Measurements from ENCODE around the gene CSNK2A3.

Gene CSNK2A3

GRCh38 chr11:11309906-11310305, 43.1 kb downstream of the CSNK2A3 start:
- TF ChIP-seq CTCF (IDR thresholded peaks at IDR 0.05; ENCODE audit: low read depth, low read length) = no peak
- no peak overlapping the region for H3K4me3 ChIP-seq (ENCODE audit: low read depth, low read length)
- DNase-seq (ENCODE audit: low read depth, low spot score) = no peak
- in situ Hi-C loops (cut with HindIII; ENCODE audit: low sequenced_read_pairs) = no loop called here

- TF ChIP-seq CTCF (IDR thresholded peaks at IDR 0.05; ENCODE audit: low read depth, low read length) = no peak
- H3K4me3 ChIP-seq (ENCODE audit: low read depth, low read length) = no peak overlapping the region
- DNase-seq (ENCODE audit: low read depth, low spot score) = no peak
- in situ Hi-C loops (cut with HindIII; ENCODE audit: low sequenced_read_pairs) = no loop called here
These were observed 44.8 kb downstream of the CSNK2A3 start for GRCh38 chr11:11308249-11308648.

GRCh38 chr11:11306855-11307254, 46.2 kb downstream of the CSNK2A3 start:
- DNase-seq (ENCODE audit: low read depth, low spot score) = no peak
- no peak overlapping the region for H3K4me3 ChIP-seq (ENCODE audit: low read depth, low read length)
- no peak for TF ChIP-seq CTCF (IDR thresholded peaks at IDR 0.05; ENCODE audit: low read depth, low read length)
- in situ Hi-C loops (cut with HindIII; ENCODE audit: low sequenced_read_pairs) = no loop called here

- no peak for DNase-seq (ENCODE audit: low read depth, low spot score)
- TF ChIP-seq CTCF (IDR thresholded peaks at IDR 0.05; ENCODE audit: low read depth, low read length) = no peak
- no peak overlapping the region for H3K4me3 ChIP-seq (ENCODE audit: low read depth, low read length)
- in situ Hi-C loops (cut with HindIII; ENCODE audit: low sequenced_read_pairs) = no loop called here
These were observed 48.5 kb downstream of the CSNK2A3 start for GRCh38 chr11:11304550-11304949.

- H3K4me3 ChIP-seq (ENCODE audit: low read depth, low read length) = no peak overlapping the region
- TF ChIP-seq CTCF (IDR thresholded peaks at IDR 0.05; ENCODE audit: low read depth, low read length) = no peak
- in situ Hi-C loops (cut with HindIII; ENCODE audit: low sequenced_read_pairs) = no loop called here
- no peak for DNase-seq (ENCODE audit: low read depth, low spot score)
These were observed 50.5 kb downstream of the CSNK2A3 start for GRCh38 chr11:11302565-11302964.

Measured in astrocyte of the spinal cord (primary cell).